Retina (tissue), 1 donor: ENCODE measurements around the gene ZNF408.
"Not testable (repeated sequence)": the region's sequence is repeated elsewhere in the genome, so short reads cannot be mapped to it uniquely, and the experiment has no call there.

ENCODE experiments used
- DNase-seq: peaks from one replicate; pipeline ENCODE4 v3.0.0-alpha.2; 2016

Gene ZNF408

DNA sequence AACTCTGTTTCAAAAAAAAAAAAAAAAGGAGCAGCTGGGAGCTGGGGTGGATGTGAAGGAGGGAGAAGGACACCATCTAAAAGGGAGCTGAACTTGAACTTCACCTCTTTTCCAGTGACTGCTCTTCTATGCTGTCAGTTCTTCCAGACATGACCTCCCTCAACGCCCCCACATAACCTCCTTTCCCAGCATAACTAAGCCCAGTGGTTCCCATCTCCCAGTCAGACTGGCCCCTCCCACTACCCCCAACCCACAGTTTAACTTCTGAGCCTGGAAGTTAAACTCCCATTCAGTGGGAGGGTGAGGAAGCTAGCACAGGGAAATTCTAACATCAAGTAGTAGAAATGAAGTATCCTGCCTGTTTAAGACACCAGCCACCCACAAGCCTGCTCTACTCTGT lies 2.2 kb upstream of the ZNF408 start:
- no peak for DNase-seq

DNA sequence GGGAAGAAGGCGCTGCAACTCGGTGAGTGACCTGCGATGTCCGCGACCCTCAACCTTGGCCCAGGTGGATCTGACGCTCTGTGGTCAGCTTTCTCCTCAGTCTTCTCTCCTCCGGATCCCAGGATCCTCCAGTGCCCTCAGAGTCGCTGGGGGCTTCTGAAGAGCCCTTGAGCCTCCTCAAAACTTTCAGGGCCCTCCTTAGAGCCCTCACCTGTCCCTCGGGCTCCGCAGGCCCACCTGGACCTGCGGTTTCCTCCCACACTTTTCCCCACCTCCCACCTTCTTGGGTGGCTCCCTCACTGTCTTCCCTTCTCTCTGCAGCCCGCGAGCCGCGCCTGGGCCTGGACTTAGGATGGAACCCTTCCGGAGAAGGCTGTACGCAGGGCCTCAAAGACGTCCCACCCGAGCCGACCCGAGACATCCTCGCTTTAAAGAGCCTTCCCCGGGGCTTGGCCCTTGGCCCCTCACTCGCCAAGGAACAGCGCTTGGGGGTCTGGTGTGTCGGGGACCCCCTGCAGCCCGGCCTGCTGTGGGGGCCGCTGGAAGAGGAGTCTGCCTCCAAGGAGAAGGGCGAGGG lies 335 bp downstream of the ZNF408 start:
- DNase-seq = no peak

DNA sequence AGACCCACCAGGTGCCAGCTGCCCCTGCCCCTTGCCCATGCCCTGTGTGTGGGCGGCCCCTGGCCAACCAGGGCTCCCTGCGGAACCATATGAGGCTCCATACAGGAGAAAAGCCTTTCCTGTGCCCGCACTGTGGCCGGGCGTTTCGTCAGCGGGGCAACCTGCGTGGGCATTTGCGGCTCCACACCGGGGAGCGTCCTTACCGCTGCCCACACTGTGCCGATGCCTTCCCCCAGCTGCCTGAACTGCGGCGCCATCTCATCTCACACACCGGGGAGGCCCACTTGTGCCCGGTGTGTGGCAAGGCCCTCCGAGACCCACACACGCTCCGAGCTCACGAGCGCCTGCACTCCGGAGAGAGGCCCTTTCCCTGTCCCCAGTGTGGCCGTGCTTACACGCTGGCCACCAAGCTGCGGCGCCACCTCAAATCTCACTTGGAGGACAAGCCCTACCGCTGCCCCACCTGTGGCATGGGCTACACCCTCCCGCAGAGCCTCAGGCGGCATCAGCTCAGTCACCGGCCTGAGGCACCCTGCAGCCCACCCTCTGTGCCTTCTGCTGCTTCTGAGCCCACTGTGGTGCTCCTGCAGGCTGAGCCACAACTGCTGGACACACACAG lies 4.3 kb downstream of the ZNF408 start:
- DNase-seq = no peak

DNA sequence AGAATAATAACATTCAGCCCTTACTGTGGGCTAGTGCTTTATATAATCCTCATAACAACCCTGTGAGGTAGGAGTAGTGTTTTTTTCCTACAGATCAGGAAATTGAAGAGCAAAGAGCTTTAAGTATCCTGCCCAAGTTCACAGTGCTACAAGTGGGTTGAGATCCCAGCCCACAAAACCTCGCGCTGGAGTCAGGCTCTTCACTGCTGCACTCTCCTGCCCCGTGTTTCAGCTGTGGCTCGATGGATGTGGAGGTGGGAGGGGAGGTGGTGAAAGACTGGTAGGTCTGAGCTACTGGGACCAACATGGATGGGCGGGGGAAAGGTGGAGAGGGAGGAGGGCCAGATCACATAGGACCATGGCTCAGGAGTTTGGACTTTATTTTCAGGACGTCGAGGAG lies 6.1 kb downstream of the ZNF408 start:
- DNase-seq = no peak

DNA sequence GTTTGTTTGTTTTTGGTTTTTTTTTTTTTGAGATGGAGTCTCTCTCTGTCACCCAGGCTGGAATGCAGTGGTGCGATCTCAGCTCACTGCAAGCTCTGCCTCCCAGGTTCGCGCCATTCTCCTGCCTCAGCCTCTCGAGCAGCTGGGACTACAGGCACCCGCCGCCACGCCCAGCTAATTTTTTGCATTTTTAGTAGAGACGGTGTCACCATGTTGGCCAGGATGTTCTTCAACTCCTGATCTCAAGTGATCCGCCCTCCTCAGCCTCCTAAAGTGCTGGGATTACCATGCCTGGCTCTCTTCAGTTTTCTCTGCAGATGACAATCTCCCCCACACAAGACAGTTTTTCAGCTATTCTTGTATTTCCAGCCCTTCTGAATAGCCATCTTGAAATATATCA lies 8.5 kb downstream of the ZNF408 start:
- DNase-seq = not testable (repeated sequence)

DNA sequence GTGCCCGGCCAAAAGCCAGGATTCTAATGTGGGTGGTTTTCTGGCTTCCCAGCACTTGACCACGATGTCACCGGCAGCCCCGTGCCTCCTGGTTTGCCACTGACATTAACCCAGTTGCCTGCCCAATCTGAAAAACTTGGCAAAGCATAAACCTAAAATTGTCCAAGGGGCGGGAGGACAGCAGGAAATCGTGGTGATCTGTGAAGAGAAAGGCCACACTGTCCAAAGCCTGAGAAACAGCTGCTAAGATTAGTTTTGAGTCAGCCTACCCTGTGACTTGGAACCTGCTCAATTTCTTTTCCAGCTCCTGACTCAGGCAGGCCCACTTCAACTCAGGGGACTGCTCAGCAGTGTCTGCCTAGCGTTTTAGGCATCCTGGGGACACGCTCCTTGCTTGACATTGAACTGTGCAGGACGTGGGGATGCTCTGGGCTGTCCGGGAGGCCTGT lies 10.0 kb downstream of the ZNF408 start:
- DNase-seq = no peak

- DNase-seq = no peak
These were observed 10.5 kb downstream of the ZNF408 start for GRCh38 chr11:46711303-46711702.

DNA sequence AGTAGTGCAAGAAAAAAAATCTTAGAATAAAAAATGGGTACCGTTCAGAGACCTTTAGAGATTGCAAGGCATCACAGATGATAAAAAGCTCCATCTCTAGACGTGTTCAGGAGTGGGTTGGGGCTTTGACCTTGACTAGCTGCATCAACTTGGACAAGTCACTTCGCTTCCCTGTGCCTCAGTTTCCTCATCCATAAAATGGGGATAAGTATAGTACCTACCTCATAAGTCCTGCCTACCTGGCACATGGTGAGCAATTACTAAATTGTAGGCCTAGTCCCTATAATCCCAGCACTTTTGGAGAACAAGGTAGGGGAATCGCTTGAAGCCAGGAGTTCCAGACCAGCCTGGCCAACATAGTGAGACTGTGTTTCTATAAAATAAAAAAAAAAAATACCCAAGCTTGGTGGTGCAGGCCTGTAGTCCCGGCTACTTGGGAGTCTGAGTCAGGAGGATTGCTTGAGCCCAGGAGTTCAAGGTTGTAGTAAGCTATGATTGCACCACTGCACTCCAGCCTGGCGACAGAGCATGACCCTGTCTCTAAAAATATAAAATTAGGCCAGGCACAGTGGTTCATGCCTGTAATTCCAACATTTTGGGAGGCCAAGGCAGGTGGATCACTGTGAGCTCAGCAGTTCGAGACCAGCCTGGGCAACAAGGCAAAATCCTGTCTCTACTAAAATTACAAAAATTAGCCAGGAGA lies 12.2 kb downstream of the ZNF408 start:
- no peak for DNase-seq

- DNase-seq = not testable (repeated sequence)
These were observed 17.0 kb downstream of the ZNF408 start for GRCh38 chr11:46717825-46718154.

GRCh38 chr11:46718155-46719019 lies 17.6 kb downstream of the ZNF408 start:
- no peak for DNase-seq

- DNase-seq = no peak
These were observed 18.3 kb downstream of the ZNF408 start, which contains the start of gene F2 for GRCh38 chr11:46719048-46719542. Gene F2 (plus strand): TSS chr11:46719213. CDS start chr11:46719236, 23 bp downstream.

DNA sequence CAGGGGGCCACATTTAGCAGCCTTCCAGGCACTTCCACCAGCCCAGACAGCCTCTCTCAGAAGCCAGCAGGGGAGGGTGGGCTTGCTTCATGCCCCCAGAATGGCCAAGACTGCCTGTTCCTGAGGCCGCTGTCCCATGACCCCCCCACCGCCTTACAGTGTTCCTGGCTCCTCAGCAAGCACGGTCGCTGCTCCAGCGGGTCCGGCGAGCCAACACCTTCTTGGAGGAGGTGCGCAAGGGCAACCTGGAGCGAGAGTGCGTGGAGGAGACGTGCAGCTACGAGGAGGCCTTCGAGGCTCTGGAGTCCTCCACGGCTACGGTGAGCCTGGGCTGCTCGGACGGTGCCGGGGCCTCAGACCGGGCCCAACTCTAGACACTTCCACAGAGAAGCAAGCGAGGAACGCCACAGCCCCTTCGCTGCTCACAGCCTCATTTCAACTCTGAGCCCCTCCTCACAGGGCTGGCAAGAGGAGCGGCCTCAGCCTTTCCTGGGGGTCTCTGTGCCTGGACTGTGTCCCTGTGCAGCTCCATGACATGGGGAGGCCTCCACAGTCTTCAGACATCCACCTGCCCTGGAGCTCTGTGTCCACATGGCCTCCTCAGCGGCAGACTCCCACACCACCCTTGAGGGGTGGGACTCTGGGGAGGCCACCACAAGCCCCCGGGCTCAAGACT lies 18.9 kb downstream of the ZNF408 start:
- no peak for DNase-seq

DNA sequence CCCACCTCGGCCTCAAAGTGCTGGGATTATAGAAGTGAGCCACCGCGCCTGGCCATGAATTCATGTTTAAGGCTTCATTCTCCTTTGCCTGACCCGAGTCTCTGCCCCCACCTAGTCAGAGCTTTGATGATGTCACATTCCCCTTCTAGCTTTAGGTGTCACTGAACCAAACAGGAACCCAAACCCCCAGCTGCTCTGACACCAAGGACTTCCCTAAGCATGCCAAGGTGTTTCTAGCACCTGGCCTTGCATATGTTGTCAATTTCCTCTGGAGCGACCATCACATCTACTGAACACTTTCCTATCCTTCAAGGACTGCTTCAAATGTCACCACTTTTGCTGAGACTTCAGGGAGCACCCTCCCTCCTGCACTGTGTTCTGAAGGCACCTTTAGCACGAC lies 20.5 kb downstream of the ZNF408 start:
- no peak for DNase-seq

GRCh38 chr11:46722566-46723358 lies 21.9 kb downstream of the ZNF408 start:
- DNase-seq = no peak

DNA sequence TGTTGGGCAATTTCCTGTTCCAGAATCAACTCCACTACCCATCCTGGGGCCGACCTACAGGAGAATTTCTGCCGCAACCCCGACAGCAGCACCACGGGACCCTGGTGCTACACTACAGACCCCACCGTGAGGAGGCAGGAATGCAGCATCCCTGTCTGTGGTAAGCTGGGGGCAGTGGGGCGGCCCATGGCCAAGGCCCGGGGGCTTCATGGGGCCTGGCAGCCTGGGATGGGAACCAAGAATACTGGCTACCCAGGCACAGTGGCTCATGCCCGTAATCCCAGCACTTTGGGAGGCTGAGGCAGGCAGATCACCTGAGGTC lies 22.5 kb downstream of the ZNF408 start:
- no peak for DNase-seq

DNA sequence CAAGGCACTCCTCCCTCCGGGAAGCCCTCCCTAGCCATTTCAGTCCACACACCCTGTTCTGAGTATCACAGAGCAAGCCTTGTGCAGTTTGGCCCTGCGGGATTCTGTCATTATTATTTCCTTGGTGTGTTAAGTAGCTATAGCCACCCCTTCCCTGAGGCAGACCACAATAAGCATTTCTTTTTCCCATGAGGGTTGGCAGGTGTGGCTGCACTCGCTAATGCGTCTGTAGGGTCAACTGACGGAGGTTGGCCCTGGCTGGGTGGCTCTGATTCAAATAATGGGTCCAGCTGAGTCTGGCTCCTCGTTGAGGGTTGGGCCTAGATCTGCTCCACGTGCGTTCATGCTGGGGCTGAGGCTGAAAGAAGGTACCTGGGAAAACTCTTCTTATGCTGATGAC lies 23.3 kb downstream of the ZNF408 start:
- peak; percentile 8 for DNase-seq

DNA sequence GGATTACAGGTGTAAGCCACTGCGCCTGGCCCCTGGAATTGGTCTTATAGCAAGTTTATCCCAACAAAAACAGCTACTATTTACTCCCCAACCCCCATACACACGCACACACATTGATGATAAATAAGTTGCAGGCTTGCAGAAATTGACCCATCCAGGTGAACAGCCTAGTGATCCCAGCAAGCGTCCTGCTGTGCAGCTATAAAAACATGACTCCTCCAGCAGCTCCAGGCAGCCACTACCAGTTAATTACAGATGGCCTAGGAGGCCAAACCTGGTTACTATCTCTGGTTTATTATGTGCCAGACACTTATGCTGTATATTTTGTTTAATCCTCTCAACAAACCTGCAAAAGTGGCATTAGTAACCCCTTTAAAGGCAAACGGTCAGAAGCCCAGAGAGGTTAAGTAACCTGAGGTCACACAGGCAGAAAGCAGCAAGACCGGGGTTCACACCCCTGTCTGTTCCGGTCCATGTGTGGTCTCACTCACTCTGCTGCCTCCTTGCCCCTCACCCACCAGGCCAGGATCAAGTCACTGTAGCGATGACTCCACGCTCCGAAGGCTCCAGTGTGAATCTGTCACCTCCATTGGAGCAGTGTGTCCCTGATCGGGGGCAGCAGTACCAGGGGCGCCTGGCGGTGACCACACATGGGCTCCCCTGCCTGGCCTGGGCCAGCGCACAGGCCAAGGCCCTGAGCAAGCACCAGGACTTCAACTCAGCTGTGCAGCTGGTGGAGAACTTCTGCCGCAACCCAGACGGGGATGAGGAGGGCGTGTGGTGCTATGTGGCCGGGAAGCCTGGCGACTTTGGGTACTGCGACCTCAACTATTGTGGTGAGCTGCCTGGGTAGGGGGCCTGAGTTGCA lies 24.7 kb downstream of the ZNF408 start:
- no peak for DNase-seq

GRCh38 chr11:46726206-46726862 lies 25.5 kb downstream of the ZNF408 start:
- no peak for DNase-seq

GRCh38 chr11:46727952-46728658 lies 27.3 kb downstream of the ZNF408 start:
- no peak for DNase-seq

DNA sequence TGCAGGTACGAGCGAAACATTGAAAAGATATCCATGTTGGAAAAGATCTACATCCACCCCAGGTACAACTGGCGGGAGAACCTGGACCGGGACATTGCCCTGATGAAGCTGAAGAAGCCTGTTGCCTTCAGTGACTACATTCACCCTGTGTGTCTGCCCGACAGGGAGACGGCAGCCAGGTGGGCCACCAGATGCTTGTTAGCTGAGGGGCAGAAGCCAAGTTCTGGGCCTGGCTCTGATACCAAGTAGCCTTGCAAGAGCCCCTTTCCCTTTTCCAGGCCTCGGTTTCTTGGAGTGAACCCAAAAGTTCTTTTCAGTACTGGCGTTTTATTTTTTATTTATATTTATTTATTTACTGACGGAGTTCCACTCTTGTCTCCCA lies 27.8 kb downstream of the ZNF408 start:
- no peak for DNase-seq
